HepG2 (cell line): ENCODE measurements around the gene SRRM2. TPM values are rescaled to one million over a fixed set of nuclear protein-coding genes. Genes with fewer than 3 reads are reported as not detected.

ENCODE experiments used
- ATAC-seq: fragments of 200-7000 bp; cut with Tn5 transposase; 3 replicates; pipeline ENCODE4 v1.9.1; 2020; ENCODE audit warnings: mild to moderate bottlenecking, moderate library complexity
- BruUV-seq: library from RNA; stranded (reverse); fragments of 400-500 nt; replicated peaks from 2 replicates; lab custom pipeline; 2021; lab: Mats Ljungman, UMichigan
- CTCF ChIA-PET: fragments of 300-600 bp; formaldehyde crosslinking; extraction: SDS; loops from one replicate; lab custom pipeline; 2021; ENCODE audit warnings: low total read pairs, inconsistent platforms, low intra/inter-chr PET ratio; lab: Yijun Ruan, JAX
- POLR2A ChIA-PET: fragments of 350-600 bp; sonication (Branson Sonifier 250); formaldehyde crosslinking; loops from one replicate; lab custom pipeline; 2020; ENCODE audit warnings: antibody characterized with exemption, inconsistent platforms; lab: Yijun Ruan, JAX
- DNase-seq: peaks from one replicate; pipeline ENCODE4 v3.0.0-alpha.2; 2015; ENCODE audit warnings: low spot score
- FAIRE-seq: peaks from 3 replicates; lab custom pipeline; 2011; peaks lifted over from hg19 to GRCh38; lab: Jason Lieb, UNC
- H2AFZ ChIP-seq: one replicate; pipeline ENCODE4 v1.6.1; 2011; ENCODE audit warnings: low read length, inconsistent platforms
- H3K27ac ChIP-seq: fragments of 300-600 bp; 3 replicates; pipeline ENCODE4 v1.8.0; 2011; ENCODE audit warnings: mixed run types, mild to moderate bottlenecking, mixed read lengths, low read length, inconsistent platforms; ENCODE audit not compliant: insufficient read depth; ENCODE audit errors: extremely low read length
- H3K27me3 ChIP-seq, 2 experiments: fragments of 200-600 bp in 1 of 2; 2 replicates in 1 of 2; 3 replicates in 1 of 2; pipeline versions ENCODE4 v1.6.0 to v1.8.0; 2011; ENCODE audit warnings: low read length in 2 of 2, mild to moderate bottlenecking in 2 of 2, moderate library complexity in 2 of 2, inconsistent platforms in 1 of 2; ENCODE audit not compliant: insufficient read depth in 2 of 2, control insufficient read depth in 1 of 2
- H3K36me3 ChIP-seq, 2 experiments: fragments of 200-600 bp in 1 of 2; replicated peaks in 1 of 2; 2 replicates in 1 of 2; 3 replicates in 1 of 2; pipeline versions ENCODE4 v1.5.1 to v1.8.0; 2011; ENCODE audit warnings: low read length in 2 of 2, inconsistent platforms in 1 of 2; ENCODE audit not compliant: insufficient read depth in 2 of 2, control insufficient read depth in 1 of 2
- H3K4me1 ChIP-seq: 2 replicates; pipeline ENCODE4 v1.5.1; 2012; ENCODE audit warnings: low read length, inconsistent platforms; ENCODE audit not compliant: insufficient read depth
- H3K4me2 ChIP-seq: 2 replicates; pipeline ENCODE4 v1.6.0; 2011; ENCODE audit warnings: low read depth, low read length, inconsistent platforms
- H3K4me3 ChIP-seq, 3 experiments: fragments of 200-600 bp in 1 of 3; sonication (generic), shearing (Covaris generic) in 1 of 3; replicated peaks in 1 of 3; 2 replicates each; pipeline ENCODE4 v1.5.1; 2011 to 2016; ENCODE audit warnings: low read length in 3 of 3, inconsistent platforms in 2 of 3, low read depth in 2 of 3, mild to moderate bottlenecking in 2 of 3, control low read depth in 1 of 3, mixed read lengths in 1 of 3; ENCODE audit not compliant: insufficient read depth in 1 of 3
- H3K79me2 ChIP-seq: one replicate; pipeline ENCODE4 v1.6.1; 2011; ENCODE audit warnings: low read length, inconsistent platforms; ENCODE audit not compliant: insufficient read depth
- H3K9ac ChIP-seq: 2 replicates; pipeline ENCODE4 v1.6.0; 2011; ENCODE audit warnings: mild to moderate bottlenecking, low read depth, low read length, inconsistent platforms; ENCODE audit not compliant: insufficient read depth
- H3K9me3 ChIP-seq: 2 replicates; pipeline ENCODE4 v1.5.1; 2012; ENCODE audit warnings: mild to moderate bottlenecking, low read length
- H4K20me1 ChIP-seq: 2 replicates; pipeline ENCODE4 v1.6.0; 2011; ENCODE audit warnings: inconsistent platforms, mild to moderate bottlenecking, low read length, moderate library complexity; ENCODE audit not compliant: insufficient read depth
- AGO2 ChIP-seq: fragments of 200-400 bp; formaldehyde crosslinking; optimal IDR thresholded peaks from 2 replicates; pipeline ENCODE3; 2017; ENCODE audit warnings: mild to moderate bottlenecking, low read depth, low read length, moderate library complexity
- DBP ChIP-seq: sonication (generic); formaldehyde crosslinking; IDR thresholded peaks from 2 replicates; pipeline ENCODE4 v1.4.0; 2020; ENCODE audit warnings: missing genetic modification reagents; ENCODE audit errors: not compliant biosample characterization
- NCOA5 ChIP-seq: sonication (generic); formaldehyde crosslinking; IDR thresholded peaks from 2 replicates; pipeline ENCODE4 v1.4.0; 2020; ENCODE audit warnings: missing genetic modification reagents
- NKX3-1 ChIP-seq: sonication (generic); formaldehyde crosslinking; IDR thresholded peaks from 2 replicates; pipeline ENCODE4 v1.5.0; 2020; ENCODE audit warnings: missing genetic modification reagents
- NPAS2 ChIP-seq: sonication (generic); formaldehyde crosslinking; IDR thresholded peaks from 2 replicates; pipeline ENCODE4 v1.8.0; 2022; ENCODE audit warnings: mild to moderate bottlenecking, missing genetic modification reagents, borderline replicate concordance
- SAP130 ChIP-seq: IDR thresholded peaks from 2 replicates; pipeline ENCODE4 v1.6.1; 2016; ENCODE audit warnings: low read depth
- SNAPC4 ChIP-seq: sonication (generic); formaldehyde crosslinking; IDR thresholded peaks from 2 replicates; pipeline ENCODE4 v1.4.0; 2020; ENCODE audit warnings: mild to moderate bottlenecking, missing genetic modification reagents
- SP140L ChIP-seq: sonication (generic); formaldehyde crosslinking; IDR thresholded peaks from 2 replicates; pipeline ENCODE4 v1.4.0; 2020; ENCODE audit warnings: missing genetic modification reagents, borderline replicate concordance
- TP53 ChIP-seq: sonication (generic); formaldehyde crosslinking; conservative IDR thresholded peaks from 2 replicates; pipeline ENCODE4 v1.4.0; 2020; ENCODE audit warnings: missing genetic modification reagents
- ZNF441 ChIP-seq: sonication (generic); formaldehyde crosslinking; IDR thresholded peaks from 2 replicates; pipeline ENCODE4 v1.7.0; 2021; ENCODE audit warnings: missing genetic modification reagents, borderline replicate concordance
- ZNF687 ChIP-seq: sonication (generic); formaldehyde crosslinking; IDR thresholded peaks from 2 replicates; pipeline ENCODE4 v1.5.1; 2020; ENCODE audit warnings: mild to moderate bottlenecking, missing genetic modification reagents, moderate library complexity
- ZNF710 ChIP-seq: sonication (generic); formaldehyde crosslinking; IDR thresholded peaks from 2 replicates; pipeline ENCODE4 v1.5.0; 2020; ENCODE audit warnings: mild to moderate bottlenecking, missing genetic modification reagents, borderline replicate concordance
- WGBS: methylation state at CpG from one replicate; pipeline ENCODE4 v1.1.6; 2017; ENCODE audit warnings: low lambda C conversion rate; 5-methylcytosine and 5-hydroxymethylcytosine counted together
- in situ Hi-C: cut with HindIII; loops from 2 replicates; pipeline ENCODE4 v1.10.0; 2017; ENCODE audit warnings: low pct_unique_long_range_greater_than_20kb; ENCODE audit not compliant: extremely low pct_ligation_motif_present
- intact Hi-C: fragments of 100-400 bp; cut with micrococcal nuclease; formaldehyde crosslinking; loops from one replicate; pipeline ENCODE4 v1.10.0; 2022; ENCODE audit not compliant: unreplicated experiment
- polyA plus RNA-seq, 8 experiments: library from polyadenylated mRNA; depleted of rRNA in 3 of 8; stranded (reverse) in 7 of 8; unstranded in 1 of 8; fragments of >200 nt; fragmentation: Illumina TruSeq in 4 of 8; extraction: Trizol in 4 of 8; gene quantifications; 2 replicates each; pipeline versions ENCODE4 v1.2.1 to v1.2.3, GENCODE V29; 2011 to 2016; ENCODE audit warnings: low read depth in 4 of 8, missing spikeins in 1 of 8, mixed read lengths in 1 of 8; ENCODE audit not compliant: insufficient read depth in 1 of 8
- total RNA-seq, 5 experiments: library from RNA; depleted of rRNA; stranded (reverse); fragments of >200 nt; fragmentation: Illumina TruSeq; extraction: Trizol; gene quantifications; 2 replicates each; pipeline ENCODE4 v1.2.3, GENCODE V29; 2016; ENCODE audit warnings: low read depth in 1 of 5

Gene SRRM2
- total and polyA plus RNA-seq, 2 of the 13 experiments (the other 11 are each of a cell fraction or from before 2014, with no cell fraction given), result 50.4 to 112 TPM

GRCh38 chr16:2720064-2720457 is 32.4 kb upstream of the SRRM2 start, which contains the start of gene PRSS27:
Gene PRSS27, minus strand, starts transcription at chr16:2720224. Its CDS starts 64 bp downstream, at chr16:2720160.
- no peak for ATAC-seq
- Histone ChIP-seq H3K4me3 (peak within 1 kb of the TSS; percentile 68 to 80 (median 72)), H3K4me1 (peaks cover 27% of the 10 kb centered on the region), H3K36me3 (no peaks in the 10 kb centered on the region), H3K79me2 (no peaks in the 10 kb centered on the region), H3K27ac (peak within 1 kb of the TSS; percentile 55), H3K4me2 (peak within 1 kb of the TSS; percentile 73), H3K27me3 (peaks cover 3 to 12% of the 10 kb centered on the region in 2 experiments; a peak in 3 of 5 replicates), H3K9ac (peak within 1 kb of the TSS; percentile 67), H4K20me1 (no peaks in the 10 kb centered on the region), H2AFZ (no peak within 1 kb of the TSS), H3K9me3 (no peaks in the 10 kb centered on the region)
- in situ Hi-C loops (no loop called here), intact Hi-C loops (no loop called here)
- DNase-seq, result no peak
- no peak for FAIRE-seq
- ChIA-PET CTCF (no interaction called here), POLR2A (interaction anchor here (1.3 kb wide), 1 partner anchor 31 kb away, joined by 6 read pairs; no protein-coding TSS in a partner anchor)
- no TSS peak for BruUV-seq
- 61% methylated on average over 14 of the region's 26 CpGs for WGBS
- TF ChIP-seq AGO2 (peak; percentile 38), NCOA5 (CRISPR knock-in tag) (no peak), SAP130 (CRISPR knock-in tag) (no peak), NPAS2 (CRISPR knock-in tag) (no peak), NKX3-1 (CRISPR knock-in tag) (no peak), ZNF687 (no peak), TP53 (CRISPR knock-in tag) (no peak), ZNF441 (CRISPR knock-in tag) (no peak), DBP (no peak), ZNF710 (CRISPR knock-in tag) (no peak), SP140L (CRISPR knock-in tag) (no peak), SNAPC4 (CRISPR knock-in tag) (0 out of 2 replicates have a peak, but pooled peaks have one; percentile 18)
